ENCODE results near the gene ADARB2. TPM values are rescaled to one million over a fixed set of nuclear protein-coding genes. Genes with fewer than 3 reads are reported as not detected.

Gene ADARB2
- total and polyA plus RNA-seq, 2 experiments from 2014 or later, result 0.13 to 0.48 TPM

DNA sequence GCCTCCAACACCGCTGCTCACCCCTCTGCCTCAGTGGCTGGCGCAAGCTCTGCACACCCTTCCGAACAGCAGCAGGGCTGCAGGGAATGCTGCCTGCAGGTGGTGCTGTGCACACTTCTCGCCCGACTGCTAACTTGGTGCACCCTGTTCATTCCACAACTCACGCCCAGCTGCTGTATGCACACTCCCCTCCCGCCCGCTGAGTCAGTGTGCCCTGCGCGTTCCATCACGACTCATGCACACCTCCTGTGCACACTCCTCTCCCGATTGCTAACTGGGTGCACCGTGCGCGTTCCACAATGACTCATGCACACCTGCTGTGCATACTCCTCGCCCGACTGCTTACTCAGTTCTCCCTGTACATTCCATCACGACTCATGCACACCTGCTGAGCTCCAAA is 21.5 kb downstream of the ADARB2 start:
- peak overlapping the region; percentile 54 for H3K4me2 ChIP-seq
- no peaks in the 10 kb centered on the region for H3K9me3 ChIP-seq (ENCODE audit: low read depth)
- WGBS (ENCODE audit: low lambda C conversion rate, missing lambda C conversion rate), result 27% methylated on average over 18 of the region's 18 CpGs
- H3K4me3 ChIP-seq, result no peak overlapping the region
- H3K36me3 ChIP-seq (replicated peaks; ENCODE audit: insufficient read depth, low read depth), result no peaks in the 10 kb centered on the region
- peak; percentile 70 for DNase-seq (ENCODE audit: low spot score)
- no peaks in the 10 kb centered on the region for H3K4me1 ChIP-seq (ENCODE audit: insufficient read depth)
- no peaks in the 10 kb centered on the region for H3K9me2 ChIP-seq (replicated peaks; ENCODE audit: insufficient read depth)
- H4K20me1 ChIP-seq (ENCODE audit: insufficient read depth, poor library complexity, severe bottlenecking), result no peaks in the 10 kb centered on the region
- TF ChIP-seq, protein P1, sequence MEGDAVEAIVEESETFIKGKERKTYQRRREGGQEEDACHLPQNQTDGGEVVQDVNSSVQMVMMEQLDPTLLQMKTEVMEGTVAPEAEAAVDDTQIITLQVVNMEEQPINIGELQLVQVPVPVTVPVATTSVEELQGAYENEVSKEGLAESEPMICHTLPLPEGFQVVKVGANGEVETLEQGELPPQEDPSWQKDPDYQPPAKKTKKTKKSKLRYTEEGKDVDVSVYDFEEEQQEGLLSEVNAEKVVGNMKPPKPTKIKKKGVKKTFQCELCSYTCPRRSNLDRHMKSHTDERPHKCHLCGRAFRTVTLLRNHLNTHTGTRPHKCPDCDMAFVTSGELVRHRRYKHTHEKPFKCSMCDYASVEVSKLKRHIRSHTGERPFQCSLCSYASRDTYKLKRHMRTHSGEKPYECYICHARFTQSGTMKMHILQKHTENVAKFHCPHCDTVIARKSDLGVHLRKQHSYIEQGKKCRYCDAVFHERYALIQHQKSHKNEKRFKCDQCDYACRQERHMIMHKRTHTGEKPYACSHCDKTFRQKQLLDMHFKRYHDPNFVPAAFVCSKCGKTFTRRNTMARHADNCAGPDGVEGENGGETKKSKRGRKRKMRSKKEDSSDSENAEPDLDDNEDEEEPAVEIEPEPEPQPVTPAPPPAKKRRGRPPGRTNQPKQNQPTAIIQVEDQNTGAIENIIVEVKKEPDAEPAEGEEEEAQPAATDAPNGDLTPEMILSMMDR (IDR thresholded peaks at IDR 0.05; ENCODE audit: poor library complexity), result peak; percentile 46
- TF ChIP-seq EZH2 (IDR thresholded peaks at IDR 0.05; ENCODE audit: borderline replicate concordance) (no peak), EZH2phosphoT487 (IDR thresholded peaks at IDR 0.05; ENCODE audit: low read depth, severe bottlenecking, unreplicated experiment) (no peak)
- no peak overlapping the region for H3K27ac ChIP-seq
- no peak overlapping the region for H2AFZ ChIP-seq
- no peaks in the 10 kb centered on the region for H3K79me2 ChIP-seq
- H3K27me3 ChIP-seq, result peaks cover 5% of the 10 kb centered on the region

DNA sequence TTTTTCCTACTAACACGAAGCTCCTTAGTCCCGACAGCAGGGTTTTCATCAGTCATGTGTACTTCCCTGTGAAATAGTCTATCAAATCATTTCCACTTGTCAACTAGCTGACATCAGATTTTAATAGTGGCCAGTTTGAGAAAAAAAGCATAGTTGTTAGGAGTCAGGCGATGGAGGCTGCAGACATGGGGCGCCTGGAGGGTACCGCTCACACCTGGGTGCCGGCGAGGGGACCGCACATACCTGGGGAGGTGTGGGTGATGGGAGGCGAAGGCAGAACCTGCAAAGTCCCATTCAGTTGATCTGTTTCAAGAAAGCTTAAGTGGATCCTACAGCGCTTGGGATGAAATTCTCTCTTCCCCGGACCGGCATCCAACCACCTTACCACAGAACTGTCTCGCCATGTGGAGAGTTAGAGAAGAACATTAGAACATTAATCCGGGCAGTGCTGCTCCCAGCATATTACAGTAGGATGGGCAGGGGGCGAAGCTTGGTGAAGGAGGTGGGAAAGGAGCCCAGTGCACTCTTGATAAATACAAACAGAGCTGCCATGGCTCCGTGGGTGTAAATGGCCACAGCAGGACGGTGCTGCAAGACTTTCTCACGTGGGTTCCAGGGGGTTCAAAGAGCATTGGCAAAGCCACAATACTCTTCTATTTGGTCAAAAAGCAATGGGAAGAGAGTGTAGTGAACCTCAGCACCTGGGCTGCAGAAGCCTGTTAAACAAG is 24.2 kb downstream of the ADARB2 start:
- TF ChIP-seq EZH2phosphoT487 (IDR thresholded peaks at IDR 0.05; ENCODE audit: low read depth, severe bottlenecking, unreplicated experiment) (no peak), EZH2 (IDR thresholded peaks at IDR 0.05; ENCODE audit: borderline replicate concordance) (no peak)
- TF ChIP-seq, protein P1 (IDR thresholded peaks at IDR 0.05; ENCODE audit: poor library complexity), result no peak
- no peaks in the 10 kb centered on the region for H4K20me1 ChIP-seq (ENCODE audit: insufficient read depth, poor library complexity, severe bottlenecking)
- WGBS (ENCODE audit: low lambda C conversion rate, missing lambda C conversion rate), result 92% methylated on average over 18 of the region's 18 CpGs

DNA sequence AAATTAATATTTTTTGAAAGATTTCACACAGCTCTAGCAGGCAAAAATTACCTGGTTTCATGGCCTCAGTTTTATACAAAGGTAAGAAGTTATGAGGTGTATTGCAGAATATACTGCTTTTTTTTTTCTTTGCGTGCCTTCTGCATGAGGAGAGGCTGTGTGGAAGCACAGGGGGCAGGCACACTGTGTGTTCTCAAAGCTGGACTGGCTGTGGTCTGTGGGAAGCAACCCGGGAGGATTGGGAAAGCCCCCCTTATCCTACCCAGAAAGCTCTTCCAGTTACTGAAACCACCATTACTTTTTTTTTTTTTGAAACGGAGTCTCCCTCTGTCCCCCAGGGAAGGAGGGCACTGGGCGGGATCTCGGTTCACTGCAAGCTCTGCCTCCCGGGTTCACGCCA is 25.0 kb downstream of the ADARB2 start:
- H3K4me3 ChIP-seq, result no peak overlapping the region
- H3K9me2 ChIP-seq (replicated peaks; ENCODE audit: insufficient read depth), result no peaks in the 10 kb centered on the region
- no peak overlapping the region for H3K27ac ChIP-seq
- peaks cover 5% of the 10 kb centered on the region for H3K27me3 ChIP-seq
- no peaks in the 10 kb centered on the region for H3K4me1 ChIP-seq (ENCODE audit: insufficient read depth)
- DNase-seq (ENCODE audit: low spot score), result no peak
- H3K36me3 ChIP-seq (replicated peaks; ENCODE audit: insufficient read depth, low read depth), result no peaks in the 10 kb centered on the region
- WGBS (ENCODE audit: low lambda C conversion rate, missing lambda C conversion rate), result 82% methylated on average over 2 of the region's 7 CpGs
- no peaks in the 10 kb centered on the region for H4K20me1 ChIP-seq (ENCODE audit: insufficient read depth, poor library complexity, severe bottlenecking)
- TF ChIP-seq EZH2phosphoT487 (IDR thresholded peaks at IDR 0.05; ENCODE audit: low read depth, severe bottlenecking, unreplicated experiment) (no peak), EZH2 (IDR thresholded peaks at IDR 0.05; ENCODE audit: borderline replicate concordance) (no peak)
- TF ChIP-seq, protein P1 (IDR thresholded peaks at IDR 0.05; ENCODE audit: poor library complexity), result no peak
- no peak overlapping the region for H2AFZ ChIP-seq
- no peaks in the 10 kb centered on the region for H3K9me3 ChIP-seq (ENCODE audit: low read depth)
- H3K79me2 ChIP-seq, result no peaks in the 10 kb centered on the region
- H3K4me2 ChIP-seq, result no peak overlapping the region

More for the DNA sequence above, 24.2 kb downstream of the ADARB2 start:
- Histone ChIP-seq H3K4me1 (ENCODE audit: insufficient read depth) (no peaks in the 10 kb centered on the region), H3K27ac (no peak overlapping the region), H2AFZ (no peak overlapping the region), H3K27me3 (peaks cover 5% of the 10 kb centered on the region), H3K4me3 (no peak overlapping the region), H3K4me2 (no peak overlapping the region), H3K79me2 (no peaks in the 10 kb centered on the region), H3K36me3 (replicated peaks; ENCODE audit: insufficient read depth, low read depth) (no peaks in the 10 kb centered on the region), H3K9me3 (ENCODE audit: low read depth) (no peaks in the 10 kb centered on the region), H3K9me2 (replicated peaks; ENCODE audit: insufficient read depth) (no peaks in the 10 kb centered on the region)
- no peak for DNase-seq (ENCODE audit: low spot score)

Measured in hepatocyte (in vitro differentiated cells).